ENCODE results near the gene RMDN2. TPM values are rescaled to one million over a fixed set of nuclear protein-coding genes. Genes with fewer than 3 reads are reported as not detected.
A peak's percentile ranks its signal among the peaks of the same experiment; 100 is the strongest.

Gene RMDN2
- total RNA-seq, 1 experiment from 2014 or later, result 5.3 TPM

DNA sequence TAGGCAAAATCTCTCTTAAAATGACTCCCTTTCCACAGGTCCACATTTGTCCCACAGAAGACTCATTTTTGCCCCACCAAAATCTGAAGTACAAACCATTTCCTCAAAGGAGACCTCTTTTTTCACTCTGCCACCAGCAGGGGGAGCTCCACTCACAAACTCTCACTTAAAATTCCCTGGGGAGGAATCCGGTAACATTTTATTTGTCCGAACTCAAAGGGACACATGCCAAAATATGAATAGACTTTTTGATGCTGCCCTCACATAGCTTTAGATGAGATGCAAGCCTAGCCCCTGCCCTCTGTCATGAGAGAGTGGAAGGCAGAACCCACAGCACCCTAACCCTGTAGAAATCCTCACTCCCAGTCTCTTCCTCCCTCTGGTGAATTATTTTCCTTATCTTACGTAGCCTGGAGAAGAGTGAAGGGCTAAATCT is 57.1 kb downstream of the RMDN2 start:
- POLR2A ChIA-PET (ENCODE audit: unreplicated experiment), result no interaction called here
- no TSS peak for BruUV-seq (replicated peaks)
- no peaks in the 10 kb centered on the region for H3K79me2 ChIP-seq (ENCODE audit: low read depth)
- H3K4me1 ChIP-seq (replicated peaks; ENCODE audit: insufficient read depth), result peaks cover 12% of the 10 kb centered on the region
- no peak overlapping the region for H3K27ac ChIP-seq
- no peak overlapping the region for H3K4me3 ChIP-seq
- no peaks in the 10 kb centered on the region for H4K20me1 ChIP-seq (ENCODE audit: insufficient read depth)
- 0 out of 2 replicates have a peak overlapping the region, but pooled peaks have one; percentile 22 for H3K4me2 ChIP-seq
- H2AFZ ChIP-seq, result no peak overlapping the region
- DNase-seq, result peak; percentile 48 to 61
- H3K9me3 ChIP-seq (ENCODE audit: insufficient read depth, low read depth), result no peaks in the 10 kb centered on the region
- CTCF ChIA-PET, result interaction anchor here (0.6 to 0.7 kb wide), 3 partner anchors 8 to 752 kb away, joined by 3 to 4 read pairs (median 4); partner anchors contain the start of gene CYP1B1
- H3K36me3 ChIP-seq (ENCODE audit: low read depth), result no peaks in the 10 kb centered on the region
- no peaks in the 10 kb centered on the region for H3K27me3 ChIP-seq (ENCODE audit: insufficient read depth, low read depth)
- intact Hi-C loops (cut with micrococcal nuclease; ENCODE audit: unreplicated experiment), result loop anchor here (5.0 kb wide), 1 partner anchor 760 kb away; no protein-coding TSS in a partner anchor
- no peaks in the 10 kb centered on the region for H3K9me2 ChIP-seq (ENCODE audit: insufficient read depth)
- TF ChIP-seq, protein P1, sequence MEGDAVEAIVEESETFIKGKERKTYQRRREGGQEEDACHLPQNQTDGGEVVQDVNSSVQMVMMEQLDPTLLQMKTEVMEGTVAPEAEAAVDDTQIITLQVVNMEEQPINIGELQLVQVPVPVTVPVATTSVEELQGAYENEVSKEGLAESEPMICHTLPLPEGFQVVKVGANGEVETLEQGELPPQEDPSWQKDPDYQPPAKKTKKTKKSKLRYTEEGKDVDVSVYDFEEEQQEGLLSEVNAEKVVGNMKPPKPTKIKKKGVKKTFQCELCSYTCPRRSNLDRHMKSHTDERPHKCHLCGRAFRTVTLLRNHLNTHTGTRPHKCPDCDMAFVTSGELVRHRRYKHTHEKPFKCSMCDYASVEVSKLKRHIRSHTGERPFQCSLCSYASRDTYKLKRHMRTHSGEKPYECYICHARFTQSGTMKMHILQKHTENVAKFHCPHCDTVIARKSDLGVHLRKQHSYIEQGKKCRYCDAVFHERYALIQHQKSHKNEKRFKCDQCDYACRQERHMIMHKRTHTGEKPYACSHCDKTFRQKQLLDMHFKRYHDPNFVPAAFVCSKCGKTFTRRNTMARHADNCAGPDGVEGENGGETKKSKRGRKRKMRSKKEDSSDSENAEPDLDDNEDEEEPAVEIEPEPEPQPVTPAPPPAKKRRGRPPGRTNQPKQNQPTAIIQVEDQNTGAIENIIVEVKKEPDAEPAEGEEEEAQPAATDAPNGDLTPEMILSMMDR (conservative IDR thresholded peaks at IDR 0.05), result peak; percentile 96
- TF ChIP-seq EZH2 (IDR thresholded peaks at IDR 0.05; ENCODE audit: low read depth), result no peak
- H3F3A ChIP-seq (ENCODE audit: insufficient read depth, low read depth), result no peaks in the 10 kb centered on the region

DNA sequence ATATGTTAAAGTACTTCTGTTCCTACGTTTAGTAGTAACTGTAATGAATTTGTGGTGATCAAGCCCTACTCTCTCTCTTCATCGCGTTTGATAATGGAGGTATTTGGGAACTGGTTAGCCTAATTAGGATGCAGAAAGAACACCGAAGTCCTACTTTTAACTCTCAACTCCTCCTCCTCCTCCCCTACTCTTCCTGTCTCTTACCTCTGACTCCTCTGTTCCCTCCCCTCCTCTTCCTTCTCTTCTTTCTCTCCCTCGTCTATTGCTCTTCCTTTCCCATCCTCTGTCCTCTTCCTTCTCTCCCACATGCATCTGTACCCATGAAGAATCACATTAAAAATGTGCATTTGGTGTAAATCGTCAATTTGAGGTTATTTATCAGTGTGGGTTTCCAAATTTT is 57.8 kb downstream of the RMDN2 start:
- intact Hi-C loops (cut with micrococcal nuclease; ENCODE audit: unreplicated experiment), result loop anchor here (1.0 to 5.0 kb wide), 2 partner anchors 132 to 759 kb away; no protein-coding TSS in a partner anchor
- no peaks in the 10 kb centered on the region for H3K27me3 ChIP-seq (ENCODE audit: insufficient read depth, low read depth)
- no peak overlapping the region for H3K27ac ChIP-seq
- ChIA-PET POLR2A (ENCODE audit: unreplicated experiment) (no interaction called here), CTCF (no interaction called here)
- no peaks in the 10 kb centered on the region for H3K36me3 ChIP-seq (ENCODE audit: low read depth)
- H3K9me3 ChIP-seq (ENCODE audit: insufficient read depth, low read depth), result no peaks in the 10 kb centered on the region
- H4K20me1 ChIP-seq (ENCODE audit: insufficient read depth), result no peaks in the 10 kb centered on the region
- no peak for DNase-seq
- TF ChIP-seq, protein P1 (conservative IDR thresholded peaks at IDR 0.05), result no peak
- no peak for TF ChIP-seq EZH2 (IDR thresholded peaks at IDR 0.05; ENCODE audit: low read depth)
- H3F3A ChIP-seq (ENCODE audit: insufficient read depth, low read depth), result no peaks in the 10 kb centered on the region
- BruUV-seq (replicated peaks), result no TSS peak
- peaks cover 12% of the 10 kb centered on the region for H3K4me1 ChIP-seq (replicated peaks; ENCODE audit: insufficient read depth)
- H3K4me2 ChIP-seq, result no peak overlapping the region
- no peak overlapping the region for H2AFZ ChIP-seq
- no peak overlapping the region for H3K4me3 ChIP-seq
- no peaks in the 10 kb centered on the region for H3K9me2 ChIP-seq (ENCODE audit: insufficient read depth)
- H3K79me2 ChIP-seq (ENCODE audit: low read depth), result no peaks in the 10 kb centered on the region

DNA sequence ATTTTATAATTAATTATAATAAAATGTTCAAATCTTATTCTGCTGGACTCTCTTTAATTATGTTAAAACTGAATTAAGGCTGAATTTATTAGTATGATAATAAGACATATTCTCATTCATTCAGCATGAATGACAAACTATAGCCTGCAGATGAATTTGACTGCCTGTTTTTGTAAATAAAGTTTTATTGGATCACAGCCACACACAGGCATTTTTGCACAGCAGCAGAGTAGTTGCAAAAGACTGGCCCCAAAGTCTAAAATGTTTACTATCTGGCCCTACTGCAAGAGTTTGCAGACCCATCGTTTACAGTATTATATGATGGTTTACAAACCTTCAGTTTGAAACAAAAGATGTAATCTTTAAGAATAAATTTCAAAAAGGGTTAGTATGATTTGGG is 58.6 kb downstream of the RMDN2 start:
- Histone ChIP-seq H3K27ac (no peak overlapping the region), H3K36me3 (ENCODE audit: low read depth) (no peaks in the 10 kb centered on the region), H3K9me3 (ENCODE audit: insufficient read depth, low read depth) (no peaks in the 10 kb centered on the region), H3K4me2 (no peak overlapping the region), H4K20me1 (ENCODE audit: insufficient read depth) (no peaks in the 10 kb centered on the region), H3K9me2 (ENCODE audit: insufficient read depth) (no peaks in the 10 kb centered on the region), H3F3A (ENCODE audit: insufficient read depth, low read depth) (no peaks in the 10 kb centered on the region), H3K27me3 (ENCODE audit: insufficient read depth, low read depth) (no peaks in the 10 kb centered on the region), H3K4me1 (replicated peaks; ENCODE audit: insufficient read depth) (peaks cover 12% of the 10 kb centered on the region), H2AFZ (no peak overlapping the region), H3K4me3 (no peak overlapping the region), H3K79me2 (ENCODE audit: low read depth) (no peaks in the 10 kb centered on the region)
- TF ChIP-seq, protein P1 (conservative IDR thresholded peaks at IDR 0.05), result no peak
- TF ChIP-seq EZH2 (IDR thresholded peaks at IDR 0.05; ENCODE audit: low read depth), result no peak
- CTCF ChIA-PET, result no interaction called here
- BruUV-seq (replicated peaks), result no TSS peak
- DNase-seq, result no peak
- intact Hi-C loops (cut with micrococcal nuclease; ENCODE audit: unreplicated experiment), result loop anchor here (1.0 to 5.0 kb wide), 4 partner anchors 93 to 759 kb away; partner anchors contain the start of gene CYP1B1
- POLR2A ChIA-PET (ENCODE audit: unreplicated experiment), result no interaction called here
